Stimulated activated memory B cell treated with anti-CD40 and anti-IgM and Interleukin-4, amounts not matched to agents 10 μg/mL and 1 μg/mL and 100 μg/mL, for 72 hours (primary cell): ENCODE measurements around the gene ENPP1.

ENCODE experiments used
- ATAC-seq: fragments of 150-1000 bp; cut with Tn5 transposase; 2 replicates; pipeline ENCODE4 v1.10.0; 2021
- H3K27ac Mint-ChIP-seq: one replicate; pipeline ENCODE4 v1.8.0; 2022; ENCODE audit warnings: mild to moderate bottlenecking, mixed read lengths
- H3K27me3 Mint-ChIP-seq: one replicate; pipeline ENCODE4 v1.8.0; 2022; ENCODE audit warnings: mixed read lengths
- H3K36me3 Mint-ChIP-seq: one replicate; pipeline ENCODE4 v1.8.0; 2022; ENCODE audit warnings: mixed read lengths
- H3K4me1 Mint-ChIP-seq: one replicate; pipeline ENCODE4 v1.8.0; 2022; ENCODE audit warnings: mixed read lengths
- H3K4me3 Mint-ChIP-seq: one replicate; pipeline ENCODE4 v1.8.0; 2022; ENCODE audit warnings: mild to moderate bottlenecking, moderate library complexity, mixed read lengths
- H3K9me3 Mint-ChIP-seq: one replicate; pipeline ENCODE4 v1.8.0; 2022; ENCODE audit warnings: mixed read lengths

ENPP1 gene

DNA sequence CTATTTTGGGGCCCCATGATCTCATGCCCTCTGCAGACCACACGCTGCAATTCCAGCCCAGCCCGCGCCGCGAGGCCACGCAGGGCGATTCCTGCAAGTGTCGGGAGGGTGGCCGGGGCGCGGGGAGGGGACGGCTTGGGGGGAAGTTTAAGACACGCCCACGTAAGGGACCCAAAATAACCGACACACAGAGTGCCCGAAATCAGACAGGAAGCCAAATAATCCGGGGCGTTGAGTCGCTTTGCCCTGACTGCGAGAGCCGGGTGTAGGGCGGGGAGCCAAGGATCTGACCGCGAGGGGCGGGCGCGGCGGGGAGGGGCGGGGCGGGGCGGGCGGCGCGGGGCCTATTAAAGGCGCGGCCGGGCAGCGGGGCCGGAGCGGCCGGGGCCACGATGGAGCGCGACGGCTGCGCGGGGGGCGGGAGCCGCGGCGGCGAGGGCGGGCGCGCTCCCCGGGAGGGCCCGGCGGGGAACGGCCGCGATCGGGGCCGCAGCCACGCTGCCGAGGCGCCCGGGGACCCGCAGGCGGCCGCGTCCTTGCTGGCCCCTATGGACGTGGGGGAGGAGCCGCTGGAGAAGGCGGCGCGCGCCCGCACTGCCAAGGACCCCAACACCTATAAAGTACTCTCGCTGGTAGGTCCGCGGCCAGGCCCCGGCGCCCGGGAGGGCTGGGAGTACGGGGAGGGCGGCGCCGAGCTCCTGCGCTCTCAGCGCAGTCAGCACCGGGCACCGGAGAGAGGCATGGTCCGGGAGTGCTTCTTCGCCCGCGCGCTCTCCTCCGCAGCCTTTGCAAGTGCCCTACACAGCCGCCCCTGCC, at the start of gene ENPP1:
ENPP1 (plus strand) TSS at position 377 of the 816 bp plus-strand sequence; CDS start at position 393, 16 bp downstream.
- peaks cover 9% of the 10 kb centered on the region for H3K27me3 Mint-ChIP-seq
- H3K36me3 Mint-ChIP-seq: no peaks in the 10 kb centered on the region
- peaks cover 14% of the 10 kb centered on the region for H3K4me1 Mint-ChIP-seq
- no peaks in the 10 kb centered on the region for H3K9me3 Mint-ChIP-seq
- peak within 1 kb of the TSS; percentile 94 for H3K4me3 Mint-ChIP-seq
- peak; percentile 81 for ATAC-seq
- H3K27ac Mint-ChIP-seq: peak within 1 kb of the TSS; percentile 77

DNA sequence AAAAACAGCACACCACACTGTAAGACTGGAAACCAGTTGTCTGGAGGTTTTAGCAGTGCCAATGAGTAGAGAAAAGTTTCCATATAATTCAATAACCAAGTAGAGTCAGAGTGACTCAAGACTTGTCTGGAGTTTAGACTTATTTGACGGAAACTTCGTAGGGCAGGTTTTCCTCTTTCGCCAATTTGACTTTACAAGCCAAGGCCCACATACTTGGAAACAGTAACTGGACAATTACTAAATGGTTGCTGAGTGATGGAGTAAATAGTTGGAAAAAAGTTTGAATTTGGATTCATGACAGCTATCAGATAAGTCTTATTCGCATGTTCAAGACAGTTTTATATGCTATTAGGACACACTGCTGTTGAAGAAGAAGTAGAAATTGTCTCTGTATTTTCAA, 48.9 kb upstream of the ENPP1 start:
- no peaks in the 10 kb centered on the region for H3K27me3 Mint-ChIP-seq
- H3K9me3 Mint-ChIP-seq: no peaks in the 10 kb centered on the region
- ATAC-seq: no peak
- no peaks in the 10 kb centered on the region for H3K36me3 Mint-ChIP-seq
- no peak overlapping the region for H3K27ac Mint-ChIP-seq
- H3K4me1 Mint-ChIP-seq: no peaks in the 10 kb centered on the region
- H3K4me3 Mint-ChIP-seq: no peak overlapping the region

DNA sequence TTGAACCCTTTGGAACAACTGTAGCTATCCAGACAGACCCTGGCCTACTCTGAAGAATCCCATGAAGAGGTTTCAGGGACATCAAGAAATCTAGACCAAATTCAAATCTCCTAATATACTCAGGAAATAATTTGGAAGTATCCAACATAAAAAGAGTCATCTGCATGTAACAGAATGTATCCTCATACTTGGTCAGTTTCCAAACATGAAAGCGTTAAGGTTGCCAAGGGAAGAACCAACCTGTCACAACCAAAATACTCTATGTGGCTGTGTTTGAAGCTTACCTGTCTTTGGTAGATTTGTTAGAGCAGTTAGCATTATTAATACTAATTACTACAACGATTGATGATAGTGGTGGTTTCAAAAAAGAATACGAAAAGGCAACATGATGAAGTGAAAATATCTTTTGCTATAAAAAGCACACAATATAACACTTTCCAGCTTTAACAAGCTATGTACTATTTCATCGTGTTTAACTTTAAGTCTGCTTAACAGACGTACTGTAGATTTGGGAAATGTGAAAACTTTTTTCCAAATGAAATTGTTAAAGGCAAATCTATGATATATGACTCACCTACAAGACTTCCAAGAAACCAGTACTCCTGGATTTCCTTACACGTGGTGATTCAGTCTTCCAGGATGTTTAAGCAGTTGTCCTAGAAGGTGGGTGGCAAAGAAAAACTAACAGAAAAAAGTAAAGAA, 46.6 kb upstream of the ENPP1 start:
- Mint-ChIP-seq H3K36me3 (no peaks in the 10 kb centered on the region), H3K4me3 (no peak overlapping the region), H3K9me3 (no peaks in the 10 kb centered on the region), H3K4me1 (no peaks in the 10 kb centered on the region), H3K27ac (peak overlapping the region; percentile 39), H3K27me3 (peaks cover 10% of the 10 kb centered on the region)
- ATAC-seq: no peak

DNA sequence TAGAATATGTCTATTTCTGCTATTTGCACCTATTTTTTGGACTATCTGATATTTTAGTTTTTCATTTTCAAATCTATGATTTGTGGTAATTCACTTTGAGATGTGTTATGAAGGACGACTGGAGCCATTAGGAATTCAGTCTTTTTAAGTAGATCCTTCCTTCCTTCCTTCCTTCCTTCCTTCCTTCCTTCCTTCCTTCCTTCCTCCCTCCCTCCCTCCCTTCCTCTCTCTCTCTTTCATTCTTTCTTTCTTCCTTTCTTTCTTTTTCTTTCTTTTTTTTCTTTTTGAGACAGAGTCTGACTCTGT, 46.1 kb upstream of the ENPP1 start:
- H3K36me3 Mint-ChIP-seq: no peaks in the 10 kb centered on the region
- no peak for ATAC-seq
- H3K27me3 Mint-ChIP-seq: peaks cover 10% of the 10 kb centered on the region
- H3K27ac Mint-ChIP-seq: peak overlapping the region; percentile 39
- no peaks in the 10 kb centered on the region for H3K9me3 Mint-ChIP-seq
- no peak overlapping the region for H3K4me3 Mint-ChIP-seq
- H3K4me1 Mint-ChIP-seq: no peaks in the 10 kb centered on the region

DNA sequence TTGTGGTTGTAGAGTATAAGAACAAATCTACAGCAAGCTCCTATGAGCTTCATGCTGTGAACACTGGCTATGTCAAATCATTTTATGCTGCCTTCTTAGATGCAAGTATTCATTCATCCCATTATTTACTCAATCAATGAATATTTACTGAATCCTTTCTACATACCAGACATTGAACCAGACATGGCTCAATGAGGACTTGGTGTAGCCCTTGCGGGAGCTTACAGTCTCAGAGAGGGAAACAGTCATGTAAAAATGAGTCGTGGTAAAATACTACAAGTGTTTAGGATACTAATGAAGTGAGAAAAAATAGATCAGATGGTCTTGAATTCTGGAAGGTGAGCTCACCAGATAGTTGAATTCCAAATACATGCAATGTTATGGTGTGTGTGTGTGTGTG, 44.8 kb upstream of the ENPP1 start:
- H3K36me3 Mint-ChIP-seq: no peaks in the 10 kb centered on the region
- ATAC-seq: no peak
- no peaks in the 10 kb centered on the region for H3K9me3 Mint-ChIP-seq
- H3K27ac Mint-ChIP-seq: no peak overlapping the region
- H3K27me3 Mint-ChIP-seq: peaks cover 14% of the 10 kb centered on the region
- no peaks in the 10 kb centered on the region for H3K4me1 Mint-ChIP-seq
- H3K4me3 Mint-ChIP-seq: no peak overlapping the region

DNA sequence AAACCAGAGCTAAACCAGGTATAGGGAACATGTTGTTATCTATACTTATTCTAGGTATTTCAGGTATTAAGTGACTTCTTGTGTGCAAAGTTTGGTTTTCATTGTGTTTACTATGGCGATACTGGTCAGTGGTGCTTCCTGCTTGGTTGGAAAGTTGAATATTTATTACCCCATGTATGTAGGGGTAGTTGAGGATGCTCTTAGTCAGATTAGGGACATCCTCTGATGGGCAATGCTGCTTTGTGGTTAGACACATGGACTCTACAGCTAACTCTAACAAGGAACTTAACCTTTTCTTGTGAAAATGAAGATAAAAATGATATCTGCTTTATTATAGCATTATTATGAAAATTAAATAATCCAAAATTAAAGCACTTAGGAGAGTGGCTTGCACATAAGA, 44.1 kb upstream of the ENPP1 start:
- H3K4me3 Mint-ChIP-seq: no peak overlapping the region
- H3K27me3 Mint-ChIP-seq: peaks cover 22% of the 10 kb centered on the region
- H3K9me3 Mint-ChIP-seq: no peaks in the 10 kb centered on the region
- H3K27ac Mint-ChIP-seq: no peak overlapping the region
- no peak for ATAC-seq
- H3K4me1 Mint-ChIP-seq: no peaks in the 10 kb centered on the region
- H3K36me3 Mint-ChIP-seq: peaks cover 4% of the 10 kb centered on the region

DNA sequence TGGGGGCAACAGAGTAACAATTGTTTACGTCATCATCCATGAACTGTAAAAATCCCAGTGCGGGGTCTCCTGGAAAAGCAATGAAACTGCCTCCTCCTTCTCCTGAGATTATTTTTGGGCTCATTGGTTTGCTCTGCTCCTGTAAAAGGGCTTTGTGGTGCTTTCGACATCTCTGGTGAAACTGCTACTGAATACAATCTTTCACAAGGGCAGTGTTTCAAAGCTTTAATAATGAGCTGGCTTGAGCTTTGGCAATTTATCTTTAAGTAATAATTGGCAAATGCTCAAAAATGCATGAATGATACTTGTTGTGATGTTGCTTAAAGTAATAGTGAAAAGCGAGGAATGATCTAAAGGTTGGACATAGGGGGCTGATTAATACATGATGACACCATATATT, 43.5 kb upstream of the ENPP1 start:
- Mint-ChIP-seq H3K27me3 (peaks cover 24% of the 10 kb centered on the region), H3K27ac (no peak overlapping the region), H3K4me3 (no peak overlapping the region), H3K36me3 (peaks cover 5% of the 10 kb centered on the region), H3K9me3 (no peaks in the 10 kb centered on the region), H3K4me1 (no peaks in the 10 kb centered on the region)
- no peak for ATAC-seq

DNA sequence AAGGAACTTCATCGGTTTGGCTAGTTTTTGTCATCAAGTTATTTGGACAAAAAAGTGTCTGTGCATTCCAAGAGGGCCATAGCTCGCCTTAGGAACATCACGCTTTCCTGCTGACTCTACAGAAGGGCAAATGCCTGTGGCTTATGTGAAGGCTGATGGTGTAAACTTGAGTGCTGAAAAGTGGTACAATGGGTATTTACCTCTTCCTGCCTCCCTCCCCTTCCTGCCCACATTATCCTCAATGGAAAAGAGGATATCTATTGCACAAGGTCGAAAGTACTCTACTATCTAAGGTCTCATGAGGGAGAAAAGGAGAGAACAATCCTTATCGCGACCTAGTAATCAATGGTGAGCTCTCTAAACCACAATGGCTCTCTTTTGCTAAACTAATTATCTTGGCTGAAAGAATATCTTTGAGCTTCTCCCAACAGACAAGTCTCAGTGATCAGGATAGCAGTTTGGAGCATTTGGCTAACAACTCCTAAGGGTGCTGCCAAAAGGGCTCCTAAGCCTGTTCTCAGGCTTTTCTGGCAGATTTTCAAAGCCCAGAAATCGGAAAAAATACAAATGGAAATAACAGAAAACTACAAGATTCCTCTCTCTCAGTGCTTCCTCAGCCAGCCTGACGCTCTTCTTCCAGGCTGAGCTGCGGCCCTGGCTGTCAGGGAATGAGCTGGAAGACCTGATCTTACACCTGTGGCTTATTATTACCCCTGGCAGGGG, 42.6 kb upstream of the ENPP1 start:
- Mint-ChIP-seq H3K4me3 (no peak overlapping the region), H3K9me3 (no peaks in the 10 kb centered on the region), H3K27me3 (peaks cover 24% of the 10 kb centered on the region), H3K36me3 (peaks cover 5% of the 10 kb centered on the region), H3K27ac (no peak overlapping the region), H3K4me1 (no peaks in the 10 kb centered on the region)
- ATAC-seq: no peak

DNA sequence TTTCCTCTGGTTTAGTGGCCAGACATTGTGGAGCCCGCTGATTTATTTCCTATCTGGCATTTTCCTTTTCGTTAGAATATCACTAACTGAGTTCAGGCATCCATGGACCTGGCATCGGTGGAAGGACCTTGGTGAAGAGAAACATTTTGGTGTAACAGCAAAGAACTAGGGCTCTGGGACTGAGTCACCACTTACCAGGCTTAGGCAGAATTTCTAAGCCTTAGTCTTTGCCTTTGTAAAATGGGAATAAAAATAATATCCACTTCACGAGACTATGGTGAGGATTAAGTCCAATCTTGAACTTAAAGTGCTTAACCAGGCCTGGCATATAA, 42.0 kb upstream of the ENPP1 start:
- H3K36me3 Mint-ChIP-seq: peaks cover 5% of the 10 kb centered on the region
- H3K4me1 Mint-ChIP-seq: no peaks in the 10 kb centered on the region
- no peaks in the 10 kb centered on the region for H3K9me3 Mint-ChIP-seq
- H3K27me3 Mint-ChIP-seq: peaks cover 24% of the 10 kb centered on the region
- ATAC-seq: no peak
- H3K27ac Mint-ChIP-seq: no peak overlapping the region
- no peak overlapping the region for H3K4me3 Mint-ChIP-seq

DNA sequence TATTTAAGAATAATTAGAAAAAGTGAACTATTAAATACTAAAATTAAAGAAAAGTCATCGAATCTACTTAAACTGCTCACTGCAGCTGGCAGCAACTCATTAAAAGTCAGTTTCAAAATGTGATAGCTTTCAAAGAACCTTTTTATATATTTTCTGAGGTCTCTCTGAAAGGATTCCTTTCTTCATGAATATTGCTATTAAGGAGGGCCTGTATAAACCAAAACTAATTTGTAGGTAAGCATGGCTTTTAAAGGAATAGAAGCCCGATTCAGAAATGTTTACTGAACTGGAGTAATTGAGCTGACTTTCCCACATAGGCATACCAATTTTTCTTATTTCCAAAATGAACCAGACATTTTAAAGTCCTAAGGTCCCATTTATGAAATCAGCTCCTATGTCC, 41.2 kb upstream of the ENPP1 start:
- H3K4me3 Mint-ChIP-seq: no peak overlapping the region
- no peak overlapping the region for H3K27ac Mint-ChIP-seq
- ATAC-seq: no peak
- peaks cover 5% of the 10 kb centered on the region for H3K36me3 Mint-ChIP-seq
- no peaks in the 10 kb centered on the region for H3K9me3 Mint-ChIP-seq
- H3K27me3 Mint-ChIP-seq: peaks cover 24% of the 10 kb centered on the region
- no peaks in the 10 kb centered on the region for H3K4me1 Mint-ChIP-seq

DNA sequence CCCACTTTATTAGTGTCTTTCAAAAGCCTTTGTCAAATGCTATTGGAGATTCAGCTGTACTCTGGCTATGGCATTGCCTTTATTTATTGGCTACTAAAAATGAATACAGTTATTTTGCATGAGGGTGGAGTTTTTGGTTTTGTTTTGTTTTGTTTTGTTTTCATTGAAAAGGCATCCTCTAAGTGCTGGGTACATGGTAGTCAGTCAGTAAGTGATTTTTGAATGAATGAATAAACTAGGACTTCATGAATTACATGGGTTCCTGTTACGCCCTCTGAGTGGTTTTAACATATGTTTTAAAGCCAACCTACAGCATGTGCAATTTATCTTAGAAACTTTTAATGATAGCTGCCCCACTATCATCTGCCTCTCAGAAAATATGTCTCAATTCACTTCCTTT, 38.9 kb upstream of the ENPP1 start:
- Mint-ChIP-seq H3K4me1 (no peaks in the 10 kb centered on the region), H3K27me3 (peaks cover 24% of the 10 kb centered on the region), H3K9me3 (no peaks in the 10 kb centered on the region), H3K36me3 (peaks cover 5% of the 10 kb centered on the region), H3K4me3 (no peak overlapping the region), H3K27ac (no peak overlapping the region)
- ATAC-seq: no peak

DNA sequence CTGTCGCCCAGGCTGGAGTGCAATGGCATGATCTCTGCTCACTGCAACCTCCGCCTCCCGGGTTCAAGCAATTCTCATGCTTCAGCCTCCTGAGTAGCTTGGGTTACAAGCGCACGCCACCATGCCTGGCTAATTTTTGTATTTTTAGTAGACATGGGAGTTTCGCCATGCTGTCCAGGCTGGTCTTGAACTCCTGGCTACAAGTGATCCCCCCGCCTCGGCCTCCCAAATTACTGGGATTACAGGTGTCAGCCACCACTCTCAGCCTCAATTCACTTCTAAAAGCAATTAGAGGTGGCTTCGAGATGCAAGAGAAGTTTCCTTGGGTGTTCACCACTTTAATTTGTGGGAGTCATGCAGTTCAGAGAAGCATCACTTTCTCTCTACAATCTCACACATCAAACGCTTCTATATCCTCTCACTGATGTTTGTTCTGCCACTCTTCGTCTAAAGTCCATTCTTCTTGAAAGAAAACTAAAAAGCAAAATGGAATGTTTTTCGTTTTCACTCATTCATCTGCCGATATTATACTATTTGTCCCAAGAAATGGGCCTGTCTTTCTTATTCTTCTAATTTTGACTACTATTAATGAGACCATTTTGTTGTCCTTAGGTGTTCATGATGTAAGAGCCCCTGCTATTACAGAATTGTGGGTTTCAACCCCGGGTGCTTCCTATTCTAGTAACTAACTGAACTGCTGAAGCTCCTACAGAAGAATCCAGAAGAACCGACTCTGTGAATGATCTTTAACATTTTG, 38.3 kb upstream of the ENPP1 start:
- Mint-ChIP-seq H3K36me3 (peaks cover 5% of the 10 kb centered on the region), H3K9me3 (no peaks in the 10 kb centered on the region), H3K4me3 (no peak overlapping the region), H3K4me1 (no peaks in the 10 kb centered on the region), H3K27ac (no peak overlapping the region), H3K27me3 (peaks cover 25% of the 10 kb centered on the region)
- ATAC-seq: no peak

DNA sequence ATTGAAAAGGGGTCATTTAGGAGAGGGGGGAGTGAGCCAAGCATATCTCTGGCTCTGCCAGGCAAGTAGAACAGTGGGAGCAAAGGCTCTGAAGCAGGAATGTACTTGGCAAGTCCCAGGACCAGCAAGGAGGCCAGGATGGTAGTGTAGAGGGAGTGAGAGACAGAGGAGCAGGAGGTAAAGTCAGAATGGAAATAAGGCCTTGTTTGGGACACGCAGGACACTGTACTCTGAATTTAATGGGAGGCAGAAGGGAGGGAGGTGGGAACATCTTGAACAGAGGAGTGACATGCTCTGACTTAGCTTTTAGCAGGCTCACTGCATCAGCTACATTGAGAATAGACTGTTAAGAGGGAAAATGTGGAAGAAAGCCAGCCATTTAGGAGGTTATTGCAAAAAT, 37.0 kb upstream of the ENPP1 start:
- peaks cover 5% of the 10 kb centered on the region for H3K36me3 Mint-ChIP-seq
- H3K9me3 Mint-ChIP-seq: no peaks in the 10 kb centered on the region

DNA sequence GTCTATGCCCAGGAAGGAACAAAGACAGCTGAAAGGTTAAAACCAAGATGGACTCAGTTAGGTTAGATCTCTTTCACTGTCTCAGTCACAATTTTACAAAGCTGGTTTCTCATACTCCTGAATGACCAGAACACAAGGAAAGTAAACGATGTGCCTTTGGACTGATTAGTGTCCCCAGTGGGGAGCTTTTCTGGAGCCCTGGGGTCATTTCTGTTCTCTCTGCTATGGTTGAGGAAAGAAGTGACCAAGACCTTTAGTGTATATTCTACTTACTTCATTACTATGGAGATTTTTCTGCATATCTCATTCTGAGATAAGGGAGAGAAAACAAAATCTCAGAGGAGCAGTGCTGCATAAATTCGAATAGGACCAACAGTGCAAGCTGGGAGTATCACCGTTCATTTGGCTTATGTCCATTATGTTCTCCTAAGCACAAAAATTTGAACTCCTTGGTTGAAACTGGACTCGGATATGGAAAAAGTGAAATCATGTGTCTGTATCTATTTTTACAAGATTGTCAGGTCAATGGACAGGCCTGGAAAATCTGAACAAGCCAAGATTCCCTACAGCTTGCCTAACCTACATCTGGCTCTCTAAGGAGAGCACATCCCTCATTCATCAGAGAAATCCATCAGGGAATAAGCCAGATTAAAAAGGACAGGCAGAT, 34.4 kb upstream of the ENPP1 start:
- H3K4me3 Mint-ChIP-seq: no peak overlapping the region
- H3K36me3 Mint-ChIP-seq: peaks cover 4% of the 10 kb centered on the region
- ATAC-seq: no peak
- H3K27me3 Mint-ChIP-seq: peaks cover 12% of the 10 kb centered on the region
- H3K27ac Mint-ChIP-seq: no peak overlapping the region
- H3K4me1 Mint-ChIP-seq: no peaks in the 10 kb centered on the region
- H3K9me3 Mint-ChIP-seq: no peaks in the 10 kb centered on the region

More for the DNA sequence above, 37.0 kb upstream of the ENPP1 start:
- H3K27ac Mint-ChIP-seq: no peak overlapping the region
- H3K27me3 Mint-ChIP-seq: peaks cover 22% of the 10 kb centered on the region
- no peaks in the 10 kb centered on the region for H3K4me1 Mint-ChIP-seq
- ATAC-seq: no peak
- no peak overlapping the region for H3K4me3 Mint-ChIP-seq

DNA sequence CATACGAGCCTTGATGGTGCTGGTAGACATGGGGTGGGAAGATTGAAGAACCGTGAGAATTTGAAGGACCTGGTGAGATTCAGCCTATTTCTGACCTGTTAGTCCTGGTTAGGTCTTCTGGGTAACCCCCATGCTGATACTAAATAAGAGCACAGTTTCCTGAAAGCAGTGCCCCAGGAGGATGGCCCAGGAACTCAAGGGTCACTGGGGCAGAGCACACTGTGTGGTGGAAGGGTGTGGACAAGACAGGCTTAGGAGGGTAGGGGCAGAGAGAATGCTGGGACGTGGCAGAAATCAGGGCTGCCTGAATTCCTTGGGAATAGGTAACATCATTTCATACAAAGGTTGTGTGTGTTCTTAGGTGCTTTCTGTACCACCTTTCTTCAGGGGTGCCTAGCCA, 31.9 kb upstream of the ENPP1 start:
- Mint-ChIP-seq H3K36me3 (no peaks in the 10 kb centered on the region), H3K27me3 (peaks cover 7% of the 10 kb centered on the region), H3K27ac (no peak overlapping the region), H3K9me3 (no peaks in the 10 kb centered on the region), H3K4me3 (no peak overlapping the region), H3K4me1 (no peaks in the 10 kb centered on the region)
- ATAC-seq: no peak
